GM19463 (cell line): ENCODE measurements around the gene VPS26B.

Source experiments
- ATAC-seq: cut with Tn5 transposase; IDR thresholded peaks from one replicate; pipeline ENCODE4 v1.9.1; 2021; ENCODE audit warnings: mild to moderate bottlenecking, moderate library complexity; ENCODE audit not compliant: unreplicated experiment

VPS26B gene

DNA sequence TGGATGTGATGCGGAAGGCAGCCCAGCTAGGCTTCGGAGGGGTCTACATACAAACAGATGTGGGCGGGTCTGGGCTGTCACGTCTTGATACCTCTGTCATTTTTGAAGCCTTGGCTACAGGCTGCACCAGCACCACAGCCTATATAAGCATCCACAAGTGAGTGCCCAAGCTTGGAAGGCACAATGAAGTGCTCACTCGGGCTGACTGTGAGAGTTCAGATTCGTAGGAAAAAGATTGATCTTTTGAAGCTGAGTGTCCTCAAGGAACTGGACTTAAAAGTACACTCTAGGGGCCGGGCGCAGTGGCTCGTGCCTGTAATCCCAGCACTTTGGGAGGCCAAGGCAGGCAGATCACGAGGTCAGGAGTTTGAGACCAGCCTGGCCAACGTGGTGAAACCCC lies 32.6 kb downstream of the VPS26B start:
- no peak for ATAC-seq

DNA sequence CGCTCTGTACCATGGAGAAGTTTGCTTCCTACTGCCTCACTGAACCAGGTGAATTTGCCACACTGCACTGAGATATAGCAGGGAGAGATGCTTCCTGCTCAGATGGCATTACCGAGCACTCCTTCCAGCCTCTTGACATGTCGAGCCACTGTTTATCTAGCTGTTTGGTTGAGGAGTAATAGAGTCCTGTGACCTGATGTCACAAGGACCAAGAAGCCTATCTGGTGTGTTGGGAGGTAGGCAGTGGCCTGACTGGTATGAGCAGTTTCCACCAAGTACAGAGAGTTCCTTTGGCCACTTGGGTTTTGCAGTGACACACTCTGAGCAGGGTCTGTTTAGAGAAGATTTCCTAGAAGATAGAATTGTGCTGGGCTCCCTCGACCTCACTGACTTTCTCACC lies 34.1 kb downstream of the VPS26B start:
- ATAC-seq, result no peak

DNA sequence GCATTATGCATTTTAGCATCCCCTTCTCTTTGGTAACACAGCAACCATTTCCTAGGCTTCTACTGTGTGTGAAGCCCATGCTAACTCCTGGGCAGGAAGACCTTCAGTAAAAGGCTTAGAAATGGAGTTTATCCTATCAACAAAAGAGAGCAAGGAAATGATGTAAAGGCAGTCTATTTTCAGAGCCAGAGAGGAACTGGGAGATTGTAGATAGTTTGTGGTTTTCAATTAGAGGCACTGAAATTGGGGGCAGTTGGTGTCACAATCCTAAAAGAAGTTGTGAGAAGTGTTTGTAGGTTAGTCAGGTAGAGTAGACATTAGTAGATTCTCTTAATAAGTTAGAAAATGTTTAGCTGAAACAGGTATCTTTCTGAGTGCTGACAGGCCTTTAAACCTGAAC lies 36.0 kb downstream of the VPS26B start:
- ATAC-seq, result no peak

DNA sequence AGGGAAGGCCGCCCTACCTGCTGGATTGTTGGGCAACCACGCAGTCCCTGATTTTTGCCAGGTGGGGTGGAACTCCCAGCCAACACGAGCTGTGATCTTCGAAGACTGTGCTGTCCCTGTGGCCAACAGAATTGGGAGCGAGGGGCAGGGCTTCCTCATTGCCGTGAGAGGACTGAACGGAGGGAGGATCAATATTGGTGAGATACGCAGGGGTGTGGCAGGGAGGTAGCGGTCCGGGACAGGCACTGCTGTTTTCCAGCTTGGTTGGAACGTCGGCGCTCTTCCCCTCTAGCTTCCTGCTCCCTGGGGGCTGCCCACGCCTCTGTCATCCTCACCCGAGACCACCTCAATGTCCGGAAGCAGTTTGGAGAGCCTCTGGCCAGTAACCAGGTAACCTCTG lies 36.5 kb downstream of the VPS26B start:
- no peak for ATAC-seq

DNA sequence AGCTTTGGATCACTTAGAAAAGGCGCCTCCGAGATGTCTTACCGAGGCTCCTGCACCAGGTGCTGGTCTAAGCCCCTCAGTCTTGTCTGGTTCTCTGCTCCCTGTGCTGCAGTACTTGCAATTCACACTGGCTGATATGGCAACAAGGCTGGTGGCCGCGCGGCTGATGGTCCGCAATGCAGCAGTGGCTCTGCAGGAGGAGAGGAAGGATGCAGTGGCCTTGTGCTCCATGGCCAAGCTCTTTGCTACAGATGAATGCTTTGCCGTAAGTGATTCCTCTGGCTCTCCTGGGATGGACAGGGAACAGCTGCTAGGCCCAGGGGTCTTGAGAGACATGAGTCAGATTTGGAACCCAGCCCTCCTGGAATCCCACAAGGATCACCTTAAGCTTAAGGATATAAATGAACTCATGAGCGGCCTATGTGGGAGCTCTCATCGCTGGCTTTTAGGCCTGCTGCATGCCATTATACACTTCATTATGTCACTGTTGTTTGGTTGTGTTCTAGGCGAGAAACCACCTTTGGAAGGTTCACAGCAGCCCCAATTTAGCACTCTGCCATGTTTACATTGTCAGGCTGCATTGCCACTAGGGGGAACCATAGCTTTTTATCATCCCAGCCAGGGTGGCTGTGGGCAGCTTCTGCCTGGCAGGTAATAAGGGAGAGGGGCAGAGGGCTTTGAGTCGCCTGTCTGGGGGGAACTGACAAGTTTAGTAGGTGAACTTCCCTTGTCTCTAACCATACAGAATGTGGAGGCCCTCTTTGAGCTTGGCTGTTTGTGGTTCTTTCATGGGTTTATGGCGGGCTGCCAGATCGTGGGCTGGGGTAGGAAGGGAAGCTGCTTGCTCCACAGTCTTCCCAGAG lies 37.4 kb downstream of the VPS26B start:
- ATAC-seq, result no peak

DNA sequence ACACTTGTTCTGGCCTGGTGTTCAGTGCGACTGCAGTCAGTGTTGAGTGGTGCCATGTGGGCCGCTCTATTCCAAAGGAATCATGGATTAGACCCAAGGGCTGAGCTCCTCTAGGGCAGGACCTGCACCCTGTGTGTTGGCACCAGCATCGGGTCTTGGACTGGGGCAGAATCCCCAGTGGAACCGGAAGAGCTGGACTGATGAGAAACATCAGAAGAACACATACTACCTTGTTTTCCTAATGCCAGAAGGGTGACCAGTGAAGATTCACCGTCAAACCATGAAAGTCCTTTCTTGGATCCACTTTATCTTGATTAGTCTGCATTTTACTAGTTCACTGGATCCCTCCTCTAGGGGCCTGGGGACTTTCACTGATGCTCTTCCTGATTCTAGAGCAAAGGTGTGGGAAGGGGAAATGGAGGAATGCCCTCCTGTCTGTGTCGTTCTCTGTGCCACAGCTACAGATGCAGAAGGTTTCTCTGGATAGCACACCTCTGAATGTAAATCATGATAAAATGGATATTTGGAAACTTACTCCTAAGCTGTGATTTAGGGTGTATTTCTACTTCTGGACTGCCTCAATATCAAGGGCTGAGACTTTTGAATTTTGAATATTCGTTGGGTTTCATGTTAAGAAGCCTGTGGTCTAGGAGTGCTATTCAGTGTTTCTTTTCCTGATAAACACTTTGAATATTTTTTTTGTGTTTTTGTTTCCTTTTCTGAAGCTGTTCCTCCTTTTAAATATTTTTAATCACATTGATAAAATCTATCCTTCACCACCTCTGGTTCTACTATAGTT lies 40.7 kb downstream of the VPS26B start:
- no peak for ATAC-seq

DNA sequence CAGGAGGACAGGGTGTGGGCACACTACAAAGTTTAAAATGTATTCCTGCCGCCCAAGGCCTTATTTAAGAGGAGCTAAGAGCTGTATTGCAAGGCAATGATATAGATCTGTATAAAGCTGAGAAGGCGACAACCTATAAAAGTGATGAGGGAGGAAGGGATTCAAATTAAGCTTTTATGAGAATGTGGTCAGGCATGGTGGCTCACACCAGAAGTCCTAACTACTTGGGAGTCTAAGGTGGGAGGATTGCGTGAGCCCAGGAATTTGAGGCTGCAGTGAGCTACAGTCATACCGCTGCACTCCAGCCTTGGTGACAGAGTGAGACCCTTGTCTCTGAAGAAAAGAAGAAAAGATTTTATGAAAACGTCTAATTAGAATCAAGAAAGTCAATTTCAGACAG lies 42.0 kb downstream of the VPS26B start:
- no peak for ATAC-seq

DNA sequence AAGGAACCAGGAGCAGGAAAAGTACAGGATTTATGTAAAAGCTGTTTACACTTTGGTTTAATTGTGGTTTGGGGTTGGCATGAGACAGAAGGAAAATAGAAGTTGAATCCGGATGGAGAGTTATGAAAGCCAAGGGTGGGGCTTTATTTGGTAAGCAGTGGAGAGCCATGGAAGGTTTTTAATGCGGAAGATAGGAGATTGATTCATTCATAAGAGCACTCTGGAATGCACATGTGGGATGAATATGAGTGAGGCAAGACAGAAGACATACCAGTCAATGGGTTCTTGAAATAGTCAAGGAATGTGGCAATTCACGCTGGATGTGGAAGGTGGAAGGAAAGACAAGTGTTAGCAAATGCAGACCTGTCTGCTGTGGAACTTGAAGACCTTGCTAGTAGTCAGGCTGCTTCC lies 42.4 kb downstream of the VPS26B start:
- no peak for ATAC-seq

DNA sequence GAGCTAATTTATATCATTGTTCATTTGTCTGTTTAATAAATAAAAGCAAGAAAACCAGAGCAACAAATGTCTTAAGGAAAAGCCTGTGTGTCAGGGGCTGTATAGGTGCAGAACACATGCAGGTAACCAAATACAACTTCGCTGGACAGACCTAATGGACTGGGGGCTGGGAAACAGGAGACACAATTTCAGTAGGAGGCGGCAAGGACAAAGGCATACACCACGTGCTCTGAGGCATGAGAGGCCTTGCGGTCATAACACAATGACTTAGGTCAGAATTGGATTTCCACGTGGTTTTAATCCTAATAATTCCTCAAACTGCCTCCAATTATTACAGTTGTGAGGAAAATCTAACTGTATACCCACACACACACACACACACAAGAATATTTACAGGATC lies 43.0 kb downstream of the VPS26B start:
- ATAC-seq, result no peak

DNA sequence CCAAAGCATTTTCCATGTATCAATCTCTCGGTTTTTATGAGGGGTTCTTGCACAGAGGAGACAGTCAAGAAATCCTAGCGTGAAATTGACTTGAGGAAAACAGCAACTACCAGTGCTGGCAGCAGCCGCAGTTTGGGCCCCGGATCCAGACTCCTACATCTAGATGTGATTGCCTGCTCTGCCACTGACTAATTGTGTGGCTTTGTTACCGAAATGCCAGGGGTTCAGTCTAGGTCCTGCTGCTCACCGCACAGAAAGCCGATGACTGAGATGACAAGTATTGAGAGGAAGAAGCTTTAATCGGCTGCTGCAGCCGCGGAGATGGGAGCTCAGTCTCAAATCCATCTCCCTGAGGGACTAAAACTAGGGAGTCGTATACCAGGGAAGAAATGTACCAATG lies 43.5 kb downstream of the VPS26B start:
- ATAC-seq, result no peak

DNA sequence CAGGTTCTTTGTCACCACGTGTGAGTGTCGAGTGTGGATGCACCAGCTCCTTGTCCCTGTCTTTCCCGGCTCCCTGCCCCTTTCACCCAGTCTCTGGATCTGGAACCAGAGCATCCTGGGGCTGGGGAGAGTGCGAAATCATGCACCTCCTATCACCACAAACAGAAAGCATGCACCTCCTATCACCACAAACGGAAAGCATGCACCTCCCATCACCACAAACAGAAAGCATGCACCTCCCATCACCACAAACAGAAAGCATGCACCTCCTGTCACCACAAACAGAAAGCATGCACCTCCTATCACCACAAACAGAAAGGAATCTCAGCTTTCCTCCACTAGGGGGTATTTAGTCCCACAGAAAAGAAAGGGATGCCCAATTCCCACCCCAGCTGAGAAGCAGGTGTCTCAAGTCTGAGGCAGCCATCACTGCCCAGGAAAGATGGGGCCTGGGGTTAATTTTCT lies 45.8 kb downstream of the VPS26B start:
- ATAC-seq, result no peak

DNA sequence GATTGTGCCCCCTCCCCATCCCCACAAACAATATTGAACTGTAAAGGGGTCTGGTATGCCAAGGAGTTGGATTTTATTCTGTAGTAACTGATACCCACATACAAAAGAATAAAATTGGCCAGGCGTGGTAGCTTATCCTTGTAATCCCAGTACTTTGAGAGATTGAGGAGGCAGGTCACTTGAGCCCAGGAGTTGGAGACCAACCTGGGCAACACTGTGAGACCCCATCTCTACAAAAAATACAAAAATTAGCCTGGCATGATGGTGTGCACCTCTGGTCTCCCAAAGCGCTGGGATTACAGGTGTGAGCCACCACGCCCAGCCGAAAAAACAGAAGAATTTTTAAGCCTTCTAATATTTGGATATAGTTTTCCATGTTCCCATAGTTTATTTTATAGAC lies 47.5 kb downstream of the VPS26B start:
- ATAC-seq, result no peak

DNA sequence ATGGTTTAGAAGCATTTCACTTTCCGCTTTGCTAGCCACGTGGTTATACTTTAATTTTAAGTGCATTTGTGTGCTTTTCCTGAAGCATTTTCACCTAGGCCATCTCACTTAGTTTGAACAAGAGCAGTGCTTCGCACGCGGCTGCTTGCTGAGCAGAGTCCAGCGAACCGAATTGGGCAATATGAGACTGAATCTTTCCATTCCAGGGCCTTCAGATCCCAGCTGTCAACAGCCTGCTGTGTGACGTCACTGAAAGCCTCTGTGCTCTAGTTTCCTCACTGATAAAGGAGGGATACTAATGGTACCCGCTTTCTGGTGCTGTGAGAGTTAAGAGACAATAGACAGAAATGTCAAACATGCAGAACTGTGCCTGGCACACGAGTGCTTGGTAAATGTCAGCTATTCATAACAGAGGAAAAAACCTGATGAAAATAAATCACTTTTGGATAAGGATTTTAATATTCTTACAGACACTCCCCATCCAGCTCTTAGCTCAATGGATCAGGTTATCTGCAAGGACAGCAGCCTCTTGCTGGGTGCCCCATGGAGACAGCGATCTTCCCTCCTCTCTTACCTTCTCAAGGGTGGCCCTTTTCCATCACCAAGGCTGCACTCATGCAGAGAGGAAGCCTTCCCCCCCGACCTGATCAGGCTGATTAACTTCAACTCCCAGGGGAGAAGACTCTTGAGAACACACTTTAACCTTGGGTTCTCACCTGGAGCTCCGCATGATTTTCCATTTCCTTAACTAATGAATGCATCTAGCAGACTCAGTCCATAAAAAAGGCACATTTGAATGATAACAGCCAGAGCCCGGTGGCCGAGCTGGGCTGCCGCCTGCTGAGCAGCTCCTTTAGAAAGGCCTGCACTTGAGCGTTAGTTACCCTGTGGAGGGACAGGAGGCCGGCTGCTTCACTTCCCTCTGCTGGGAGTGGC lies 48.2 kb downstream of the VPS26B start:
- ATAC-seq, result no peak

DNA sequence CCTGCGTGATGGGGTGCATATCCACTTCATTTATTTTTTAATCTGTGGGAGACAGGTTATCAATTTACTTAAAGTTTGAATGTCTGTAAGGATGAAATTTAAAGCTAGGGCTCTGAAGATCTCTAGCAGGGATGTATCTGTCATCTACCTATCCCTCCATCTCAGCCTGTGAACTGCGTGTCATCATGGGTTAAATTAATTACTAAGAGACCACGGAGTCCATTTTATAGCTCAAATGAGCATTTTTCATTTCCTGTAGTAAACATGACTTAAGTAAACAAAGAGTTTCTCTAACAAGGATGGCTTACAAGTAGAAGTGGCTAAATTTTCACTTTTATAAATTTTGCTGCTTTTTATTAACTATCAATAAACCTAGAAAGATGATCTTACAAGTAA lies 48.8 kb downstream of the VPS26B start:
- no peak for ATAC-seq

DNA sequence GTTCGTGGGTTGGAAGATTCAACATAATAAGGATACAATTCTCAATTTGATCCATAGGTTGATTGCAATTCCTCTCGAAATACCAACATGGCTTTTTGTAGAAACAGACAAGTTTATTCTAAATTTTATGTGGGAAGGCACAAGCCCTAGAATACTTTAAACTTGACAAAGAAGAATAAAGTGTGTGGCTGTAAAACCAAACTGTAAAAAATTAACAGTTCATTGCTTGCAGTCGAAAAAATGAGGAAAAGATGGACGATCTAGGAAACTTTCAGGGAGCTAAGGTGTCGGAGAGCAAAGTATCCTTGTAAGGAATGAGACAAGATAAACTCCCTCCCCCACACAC lies 50.7 kb downstream of the VPS26B start:
- no peak for ATAC-seq

DNA sequence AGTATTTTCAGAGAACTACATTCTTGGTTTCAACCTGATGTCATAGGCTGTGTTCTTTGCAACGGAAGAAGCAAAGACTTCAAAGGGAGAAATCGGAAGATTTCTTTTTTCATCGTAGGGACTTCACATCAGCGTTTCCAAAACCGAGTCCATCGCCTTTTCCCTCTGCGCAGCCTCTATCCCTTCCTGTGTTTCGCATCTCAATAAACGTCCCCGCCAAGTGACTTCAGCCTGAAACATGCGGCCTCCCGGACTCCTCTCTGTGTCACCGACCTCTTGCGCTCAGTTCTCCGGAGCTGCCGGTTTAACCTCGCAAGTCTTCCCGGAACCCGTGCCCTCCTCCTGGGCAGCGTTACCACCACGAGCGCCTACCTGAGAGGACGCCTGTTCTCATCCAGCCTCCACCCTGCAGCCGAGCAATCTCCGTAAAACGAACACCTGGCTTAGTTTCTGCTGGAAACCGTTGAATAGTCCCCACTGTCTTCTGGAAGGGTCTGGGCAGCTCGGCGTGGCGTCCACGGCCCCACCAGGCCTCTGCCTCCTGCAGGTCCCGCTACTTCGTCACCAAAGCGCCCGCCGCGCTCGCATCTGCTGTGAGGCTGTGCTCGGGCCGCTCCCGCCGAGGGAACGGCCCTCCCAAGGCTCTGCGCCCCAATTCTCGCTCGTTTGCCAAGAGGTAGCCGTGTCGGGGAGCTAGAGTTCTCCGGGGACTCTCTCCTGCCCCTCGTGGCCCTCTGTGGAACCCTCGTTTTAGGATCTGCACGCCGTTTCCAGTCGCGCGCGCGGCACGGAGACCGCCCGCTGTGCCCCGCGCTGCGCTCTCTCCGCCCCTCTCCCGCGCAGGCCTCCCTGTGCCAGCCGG lies 51.3 kb downstream of the VPS26B start, which contains the start of gene GLB1L3:
TSS of gene GLB1L3 (plus strand) at position 846 of the 862 bp plus-strand sequence. CDS start 362 bp downstream, outside the sequence.
- ATAC-seq, result peak; percentile 72

DNA sequence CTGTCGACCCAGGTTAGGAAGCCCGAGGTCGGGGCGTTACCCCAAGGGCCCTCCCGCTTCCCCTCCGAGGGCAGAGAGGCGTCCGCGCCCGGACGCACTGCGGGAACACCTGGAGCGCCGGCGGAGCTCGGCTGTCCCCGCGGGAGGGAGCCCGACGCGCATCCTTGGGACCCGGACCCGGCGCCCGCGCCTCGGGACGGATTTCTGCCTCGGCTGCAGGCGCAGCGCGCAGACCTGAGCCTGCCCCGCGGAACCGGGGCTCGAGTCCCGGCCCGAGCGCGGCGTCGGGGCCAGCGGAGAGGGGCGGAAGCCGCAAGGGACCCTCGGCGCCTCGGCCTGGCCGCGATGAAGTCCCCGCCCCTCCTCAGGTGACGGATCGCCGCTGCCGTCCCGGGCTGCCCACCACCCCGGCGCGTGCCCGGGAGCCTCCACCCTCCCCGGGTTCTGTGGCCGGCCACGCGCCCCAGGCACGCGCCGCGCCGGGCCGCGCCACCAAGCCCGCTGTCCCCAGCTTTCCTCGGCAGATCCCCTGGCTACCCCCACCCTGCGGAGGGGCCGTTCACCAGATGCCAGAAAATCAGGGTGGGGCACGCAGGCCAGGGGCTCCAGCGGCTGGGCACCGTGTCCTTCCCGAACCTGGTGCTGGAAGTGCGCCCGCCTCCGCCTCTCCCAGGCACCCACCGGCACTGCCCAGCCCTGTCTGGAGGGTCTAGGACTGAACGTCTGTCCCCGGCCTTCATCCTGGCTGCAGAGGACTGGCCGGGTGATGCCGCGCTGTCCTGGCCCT lies 52.1 kb downstream of the VPS26B start:
- peak; percentile 14 for ATAC-seq

DNA sequence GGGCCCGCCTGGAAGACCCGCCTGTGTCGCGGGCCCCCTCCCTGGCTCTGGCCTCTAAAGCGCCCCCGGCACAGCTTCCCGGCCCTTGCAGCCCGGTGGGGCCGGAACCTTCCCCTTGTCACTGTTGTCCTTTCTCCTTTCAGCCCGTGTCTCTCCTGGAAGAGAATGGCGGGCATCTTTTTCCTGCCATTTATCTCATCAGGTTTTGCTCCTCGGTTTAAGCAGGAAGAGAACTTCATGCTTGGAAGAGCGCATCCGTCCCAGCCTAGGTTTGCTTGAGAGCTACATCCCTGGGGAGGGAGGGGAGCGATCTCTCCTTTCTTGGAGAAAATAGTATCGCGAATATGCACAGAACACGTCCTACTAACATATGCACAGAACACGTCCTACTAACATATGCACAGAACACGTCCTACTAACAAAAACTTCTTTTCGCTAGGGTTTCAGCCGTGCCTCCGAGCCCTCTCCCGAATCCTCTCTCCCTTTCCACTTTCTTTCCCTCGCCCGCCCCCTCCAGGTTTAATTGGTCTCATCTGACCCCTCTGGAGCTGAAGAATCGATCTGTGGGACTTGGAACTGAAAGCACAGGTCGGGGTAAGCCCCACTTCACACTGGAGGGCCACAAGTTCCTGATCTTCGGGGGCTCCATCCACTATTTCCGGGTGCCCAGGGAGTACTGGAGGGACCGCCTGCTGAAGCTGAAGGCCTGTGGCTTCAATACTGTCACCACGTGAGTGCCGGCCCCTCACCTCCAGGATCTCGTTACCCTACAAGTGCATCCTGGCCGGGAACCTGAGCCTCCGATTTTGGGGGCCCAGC lies 52.9 kb downstream of the VPS26B start:
- ATAC-seq, result no peak
